ENCODE results near the gene TULP4. TPM values are rescaled to one million over a fixed set of nuclear protein-coding genes. Genes with fewer than 3 reads are reported as not detected.

Gene TULP4
- total RNA-seq, 1 experiment from 2014 or later = 64.6 TPM

GRCh38 chr6:158327211-158327610, 14.9 kb downstream of the TULP4 start:
- no peaks in the 10 kb centered on the region for H4K20me1 ChIP-seq (ENCODE audit: control insufficient read depth, insufficient read depth, insufficient read length)
- no peak overlapping the region for H2AFZ ChIP-seq (ENCODE audit: low read length)
- no peak overlapping the region for H3K27ac ChIP-seq (ENCODE audit: insufficient read length, low read depth, low read length)
- DNase-seq = no peak
- no peak overlapping the region for H3K23ac ChIP-seq (ENCODE audit: insufficient read length, low read depth, low read length)
- H3K79me1 ChIP-seq (ENCODE audit: insufficient read depth, low read depth, low read length, poor library complexity, severe bottlenecking) = peaks cover 4% of the 10 kb centered on the region
- H3K14ac ChIP-seq (ENCODE audit: insufficient read depth, low read length) = no peak overlapping the region
- H2BK15ac ChIP-seq (ENCODE audit: low read depth, low read length) = no peak overlapping the region
- H3T11ph ChIP-seq (ENCODE audit: low read length) = no peak overlapping the region
- H4K8ac ChIP-seq (replicated peaks; ENCODE audit: insufficient read length, low read depth, low read length) = no peak overlapping the region
- no peak overlapping the region for H2BK120ac ChIP-seq (ENCODE audit: low read depth, low read length, poor library complexity, severe bottlenecking)
- no peak overlapping the region for H3K4ac ChIP-seq (ENCODE audit: low read depth, low read length)
- no peak overlapping the region for H2BK5ac ChIP-seq (ENCODE audit: insufficient read length, low read length)
- H3K4me1 Mint-ChIP-seq = peaks cover 37 to 39% of the 10 kb centered on the region in 2 experiments
- H3K9me3 ChIP-seq (ENCODE audit: control insufficient read depth, low read depth, low read length) = no peaks in the 10 kb centered on the region
- H3K23me2 ChIP-seq (ENCODE audit: insufficient read length, low read depth, low read length, poor library complexity, severe bottlenecking) = no peaks in the 10 kb centered on the region
- no peak overlapping the region for H2BK12ac ChIP-seq (ENCODE audit: insufficient read length, low read depth, low read length)
- peaks cover 7 to 14% of the 10 kb centered on the region in 2 experiments for H3K9me3 Mint-ChIP-seq
- WGBS (ENCODE audit: extremely low coverage, insufficient read length, low lambda C conversion rate) = no CpG with 5 or more reads among the region's 1 CpG
- H3K4me1 ChIP-seq (ENCODE audit: insufficient read depth, low read length) = peaks cover 12% of the 10 kb centered on the region; the same call in 1 of the 2 replicates
- H4K91ac ChIP-seq (ENCODE audit: insufficient read length, low read depth, low read length) = no peak overlapping the region
- H3K4me3 Mint-ChIP-seq = no peak overlapping the region
- H3K18ac ChIP-seq (ENCODE audit: insufficient read length, low read depth, low read length) = no peak overlapping the region
- no peak for TF ChIP-seq CTCF (conservative IDR thresholded peaks at IDR 0.05)
- no peak overlapping the region for H3K27ac Mint-ChIP-seq
- no peaks in the 10 kb centered on the region for H3K27me3 ChIP-seq (ENCODE audit: insufficient read depth, low read length)
- H2BK20ac ChIP-seq (ENCODE audit: low read depth, low read length, poor library complexity, severe bottlenecking) = no peak overlapping the region
- no peaks in the 10 kb centered on the region for H3K27me3 Mint-ChIP-seq (ENCODE audit: low read depth)
- no peak overlapping the region for H4K5ac ChIP-seq (ENCODE audit: insufficient read length, low read depth, low read length)
- no peak overlapping the region for H3K56ac ChIP-seq (ENCODE audit: insufficient read length, low read depth, low read length)
- H2AK5ac ChIP-seq (ENCODE audit: insufficient read length, low read length) = no peak overlapping the region
- H3K36me3 Mint-ChIP-seq (ENCODE audit: insufficient read depth in 1 of 3, low read depth in 3 of 3) = peaks cover 14 to 20% (median 15%) of the 10 kb centered on the region in 3 experiments
- H3K9ac ChIP-seq (ENCODE audit: extremely low read depth, insufficient read length, low read length) = no peak overlapping the region
- no peak overlapping the region for H3K4me2 ChIP-seq (ENCODE audit: insufficient read depth, insufficient read length, low read length)
- H3K79me2 ChIP-seq (ENCODE audit: insufficient read depth, low read length) = peaks cover 8% of the 10 kb centered on the region; the same call in 1 of the 2 replicates

Data from H9 (cell line).